Activated T-cell treated with anti-CD3 and anti-CD28 coated beads, Interleukin-2, amount 50 U/mL, for 48 hours (primary cell): ENCODE results near the gene OGFRL1.

Experiments used
- DNase-seq, 2 experiments: peaks; one replicate each; pipeline ENCODE4 v3.0.0-alpha.2; 2020

Gene OGFRL1

GRCh38 chr6:71335544-71335943 lies 46.9 kb downstream of the OGFRL1 start:
- no peak for DNase-seq

DNA sequence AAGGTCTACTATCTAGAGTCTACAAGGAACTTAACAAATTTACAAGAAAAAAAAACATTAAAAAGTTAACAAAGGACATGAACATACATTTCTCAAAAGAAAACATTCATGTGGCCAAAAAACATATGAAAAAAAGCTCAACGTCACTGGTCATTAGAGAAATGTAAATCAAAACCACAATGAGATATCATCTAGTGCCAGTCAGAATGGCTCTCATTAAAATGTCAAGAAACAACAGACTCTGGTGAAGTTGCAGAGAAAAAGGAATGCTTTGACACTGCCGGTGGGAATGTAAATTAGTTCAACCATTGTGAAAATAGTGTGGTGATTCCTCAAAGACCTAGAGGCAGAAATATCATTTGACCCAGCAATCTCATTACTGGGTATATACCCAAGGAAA lies 48.3 kb downstream of the OGFRL1 start:
- DNase-seq, result no peak

GRCh38 chr6:71338540-71339316 lies 50.1 kb downstream of the OGFRL1 start:
- DNase-seq, result no peak

DNA sequence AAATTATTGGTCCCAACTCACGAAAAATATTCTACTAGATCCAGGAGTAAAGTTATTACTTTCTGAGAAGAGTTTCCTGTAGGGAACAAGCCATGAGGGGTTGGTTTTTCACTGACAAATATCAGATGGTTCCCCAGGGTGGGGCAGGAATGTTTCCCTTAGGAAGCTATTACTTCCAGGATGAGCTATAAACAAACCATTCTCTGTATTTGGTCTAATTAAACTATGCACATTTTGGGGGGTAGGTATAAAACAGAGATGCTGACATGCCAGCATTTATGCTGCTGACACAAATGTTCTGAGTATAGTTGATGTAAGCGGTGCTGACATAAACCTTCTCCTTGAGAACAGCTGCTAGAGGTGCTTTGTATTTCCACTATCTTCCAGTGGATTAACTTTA lies 54.2 kb downstream of the OGFRL1 start:
- no peak for DNase-seq

- no peak for DNase-seq
These were observed 57.1 kb downstream of the OGFRL1 start for GRCh38 chr6:71345476-71346333.

- no peak for DNase-seq
These were observed 57.7 kb downstream of the OGFRL1 start for GRCh38 chr6:71346334-71346694.

- no peak for DNase-seq
These were observed 58.5 kb downstream of the OGFRL1 start for GRCh38 chr6:71347119-71347518.

GRCh38 chr6:71349395-71349794 lies 60.8 kb downstream of the OGFRL1 start:
- DNase-seq, result no peak

DNA sequence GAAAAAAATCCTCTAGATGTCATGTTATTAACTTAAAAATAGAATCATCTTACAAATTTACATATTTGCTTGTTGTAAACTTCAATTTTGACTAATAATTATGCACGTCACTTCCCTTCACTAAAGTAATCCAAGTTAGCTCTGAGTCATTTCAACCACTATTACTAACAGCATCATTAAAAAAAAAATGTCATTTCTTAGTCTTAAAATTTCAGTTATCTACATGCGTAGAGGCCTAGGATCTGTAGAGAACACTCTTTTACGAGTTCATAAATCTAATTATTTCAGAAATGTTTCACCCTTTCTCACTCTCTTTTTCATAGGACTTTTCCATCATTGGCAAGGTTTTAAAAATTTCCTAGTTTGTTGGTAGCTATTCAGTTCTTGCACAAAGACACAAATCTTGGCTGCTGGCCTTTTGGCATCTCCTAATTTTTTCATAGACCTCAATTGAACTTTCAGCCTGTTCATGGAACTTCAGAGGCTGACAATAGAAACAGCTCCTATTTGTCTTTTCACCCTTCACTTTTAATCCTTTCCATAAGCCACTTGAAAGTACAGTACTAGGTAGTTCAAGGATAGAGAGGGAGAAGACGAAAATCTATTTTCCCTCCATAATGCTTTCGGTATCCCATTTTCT lies 61.5 kb downstream of the OGFRL1 start:
- no peak for DNase-seq

DNA sequence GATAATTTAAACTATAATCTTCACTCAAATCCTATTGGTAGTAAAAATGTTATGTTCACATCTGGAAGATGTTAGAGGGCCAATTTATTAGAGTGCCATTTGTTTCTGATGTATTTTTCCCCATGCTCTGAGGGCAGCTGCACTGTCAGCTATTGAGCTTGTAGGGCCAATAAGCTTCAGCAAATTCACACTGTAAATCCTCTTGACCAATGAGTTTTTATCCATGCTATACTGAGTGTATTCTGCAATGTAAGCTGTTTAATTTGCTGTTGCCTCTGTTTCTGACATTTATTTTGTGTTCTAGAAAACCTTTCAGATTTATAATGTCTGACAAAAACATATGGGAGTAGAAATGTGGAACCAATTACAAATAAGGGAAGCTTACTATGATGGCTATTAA lies 62.6 kb downstream of the OGFRL1 start:
- no peak for DNase-seq
